Thymus (tissue), 11 donors: ENCODE results near the gene SIDT2. TPM values are rescaled to one million over a fixed set of nuclear protein-coding genes. Genes with fewer than 3 reads are reported as not detected.
A peak's percentile ranks its signal among the peaks of the same experiment; 100 is the strongest.

Experiments
- DNase-seq, 9 donors: peaks; one replicate each; pipeline ENCODE4 v3.0.0-alpha.2; 2013; ENCODE audit warnings: low spot score in 9 of 9, low read depth in 6 of 9, missing footprints in 1 of 9
- H3K27ac ChIP-seq, 2 donors: one replicate each; pipeline ENCODE4 v1.5.1; 2013; ENCODE audit warnings: control low read depth in 1 of 2, low read depth in 1 of 2, low read length in 1 of 2, mild to moderate bottlenecking in 1 of 2, moderate library complexity in 1 of 2
- H3K27me3 ChIP-seq, 2 donors: one replicate each; pipeline ENCODE4 v1.5.1; 2013; ENCODE audit warnings: low read length in 1 of 2; ENCODE audit not compliant: control insufficient read depth in 2 of 2, insufficient read depth in 1 of 2
- H3K36me3 ChIP-seq, 2 donors: one replicate each; pipeline ENCODE4 v1.5.1; 2013; ENCODE audit warnings: low read length in 1 of 2, mild to moderate bottlenecking in 1 of 2, moderate library complexity in 1 of 2; ENCODE audit not compliant: control insufficient read depth in 2 of 2, insufficient read depth in 2 of 2
- H3K4me1 ChIP-seq, 2 donors: one replicate each; pipeline ENCODE4 v1.5.1; 2013; ENCODE audit warnings: low read length in 2 of 2; ENCODE audit not compliant: control insufficient read depth in 2 of 2, insufficient read depth in 2 of 2
- H3K4me3 ChIP-seq, 2 donors: one replicate each; pipeline ENCODE4 v1.5.1; 2013; ENCODE audit warnings: low read length in 2 of 2, control low read depth in 1 of 2, mild to moderate bottlenecking in 1 of 2
- H3K9me3 ChIP-seq, 2 donors: one replicate each; pipeline ENCODE4 v1.5.1; 2013; ENCODE audit warnings: low read length in 1 of 2, mild to moderate bottlenecking in 1 of 2; ENCODE audit not compliant: control insufficient read depth in 2 of 2, insufficient read depth in 1 of 2
- WGBS: extraction: QIAGEN DNeasy Blood & Tissue Kit; methylation state at CpG from one replicate; pipeline ENCODE4 v1.1.7; 2013; 5-methylcytosine and 5-hydroxymethylcytosine counted together
- polyA plus RNA-seq: library from polyadenylated mRNA; stranded (reverse); fragments of 200-250 nt; gene quantifications from one replicate; pipeline ENCODE4 v1.2.3, GENCODE V29; 2013
- total RNA-seq: library from RNA; stranded (reverse); fragments of 120-200 nt; gene quantifications from one replicate; pipeline ENCODE4 v1.2.4, GENCODE V29; 2013
- donor health status: healthy.

SIDT2 gene
- total and polyA plus RNA-seq, 2 donors, result 5.1 to 22.5 TPM

DNA sequence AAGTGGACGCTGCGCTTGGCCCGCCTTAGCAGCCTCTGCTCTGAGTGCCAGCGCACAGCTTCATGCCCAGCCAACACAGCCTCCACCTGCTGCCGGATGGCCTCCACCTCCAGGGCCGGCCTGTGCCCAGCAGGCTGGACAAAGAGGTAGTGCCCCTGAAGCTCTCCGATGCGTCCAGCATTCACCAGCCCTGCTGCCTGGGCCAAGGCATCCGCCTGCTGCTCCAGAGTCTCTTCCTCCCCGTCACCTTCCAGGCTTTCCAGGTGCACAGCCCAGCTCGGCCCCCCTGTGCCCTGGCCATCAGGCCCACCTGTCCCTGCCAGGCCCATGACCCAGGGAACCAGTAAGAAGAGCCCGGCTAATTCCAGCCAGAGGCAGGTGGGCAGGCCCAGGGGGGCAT lies 50.9 kb downstream of the SIDT2 start:
- DNase-seq, result no peak
- no peaks in the 10 kb centered on the region for H3K9me3 ChIP-seq
- no peak overlapping the region for H3K27ac ChIP-seq
- no peaks in the 10 kb centered on the region for H3K27me3 ChIP-seq
- no peak overlapping the region for H3K4me3 ChIP-seq
- over 99% methylated on average over 12 of the region's 12 CpGs for WGBS
- peaks cover 18 to 27% of the 10 kb centered on the region in 2 donors for H3K4me1 ChIP-seq
- H3K36me3 ChIP-seq, result peaks cover 43 to 47% of the 10 kb centered on the region in 2 donors

DNA sequence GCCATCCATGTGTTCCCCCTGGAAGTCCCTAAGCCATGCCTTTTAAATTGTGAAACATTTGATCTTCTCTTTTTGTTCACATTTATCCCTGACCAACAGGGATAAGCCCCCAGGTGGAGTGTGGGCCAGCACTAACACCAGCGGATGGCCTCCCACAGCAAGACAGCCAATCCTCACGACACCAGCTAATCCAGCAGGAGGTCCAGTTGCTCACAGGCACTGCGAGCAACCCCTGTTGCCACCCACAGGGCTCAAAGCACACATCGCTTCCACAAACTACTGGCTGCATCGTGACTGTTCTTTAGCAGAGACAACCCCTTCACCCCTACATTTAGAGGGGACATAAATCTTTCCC lies 51.4 kb downstream of the SIDT2 start:
- Histone ChIP-seq H3K27ac (peak overlapping the region; percentile 75 to 86), H3K4me3 (peak overlapping the region; percentile 85 to 95), H3K4me1 (peaks cover 18 to 27% of the 10 kb centered on the region in 2 donors), H3K36me3 (peaks cover 38 to 45% of the 10 kb centered on the region in 2 donors), H3K9me3 (no peaks in the 10 kb centered on the region), H3K27me3 (no peaks in the 10 kb centered on the region)
- DNase-seq, result no peak
- WGBS, result 93% methylated on average over 5 of the region's 5 CpGs

DNA sequence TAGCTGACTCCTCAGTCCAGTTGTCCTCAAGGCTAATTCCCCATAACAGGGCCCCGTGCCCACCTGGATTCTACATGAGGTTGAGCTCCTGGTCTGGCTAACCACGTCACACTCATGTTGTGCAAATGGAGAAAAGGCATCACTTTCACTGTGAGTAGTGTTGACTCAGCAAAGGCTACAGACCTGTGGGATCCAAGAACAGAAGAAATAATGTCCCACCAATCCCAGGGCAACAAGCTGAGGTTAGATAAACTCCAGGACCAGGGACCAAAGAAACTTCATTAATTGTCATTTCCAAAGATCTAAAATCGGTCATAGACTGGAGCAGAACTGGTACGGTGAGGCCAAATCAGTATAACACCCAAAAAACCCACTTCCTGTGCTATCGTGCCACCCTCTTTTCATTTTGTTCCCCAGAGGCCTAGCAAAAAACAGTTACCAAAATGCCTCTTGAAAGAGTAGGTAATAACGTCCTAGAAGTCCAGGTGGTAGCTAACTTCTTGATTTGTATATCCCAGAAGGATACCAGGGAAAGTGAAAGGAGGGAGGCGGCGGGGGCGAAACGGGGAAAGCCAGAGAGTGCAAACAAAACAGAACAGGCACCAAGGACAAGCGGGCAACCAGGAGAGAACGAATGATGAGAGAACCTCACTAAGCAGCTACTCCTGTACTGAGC lies 51.9 kb downstream of the SIDT2 start:
- Histone ChIP-seq H3K27ac (peak overlapping the region; percentile 75 to 86), H3K4me3 (peak overlapping the region; percentile 85 to 95), H3K27me3 (no peaks in the 10 kb centered on the region), H3K36me3 (peaks cover 35 to 42% of the 10 kb centered on the region in 2 donors), H3K9me3 (no peaks in the 10 kb centered on the region), H3K4me1 (peaks cover 18 to 27% of the 10 kb centered on the region in 2 donors)
- peak in 2 of 9 donors; percentile 47 to 68 for DNase-seq
- 58% methylated on average over 12 of the region's 12 CpGs for WGBS

DNA sequence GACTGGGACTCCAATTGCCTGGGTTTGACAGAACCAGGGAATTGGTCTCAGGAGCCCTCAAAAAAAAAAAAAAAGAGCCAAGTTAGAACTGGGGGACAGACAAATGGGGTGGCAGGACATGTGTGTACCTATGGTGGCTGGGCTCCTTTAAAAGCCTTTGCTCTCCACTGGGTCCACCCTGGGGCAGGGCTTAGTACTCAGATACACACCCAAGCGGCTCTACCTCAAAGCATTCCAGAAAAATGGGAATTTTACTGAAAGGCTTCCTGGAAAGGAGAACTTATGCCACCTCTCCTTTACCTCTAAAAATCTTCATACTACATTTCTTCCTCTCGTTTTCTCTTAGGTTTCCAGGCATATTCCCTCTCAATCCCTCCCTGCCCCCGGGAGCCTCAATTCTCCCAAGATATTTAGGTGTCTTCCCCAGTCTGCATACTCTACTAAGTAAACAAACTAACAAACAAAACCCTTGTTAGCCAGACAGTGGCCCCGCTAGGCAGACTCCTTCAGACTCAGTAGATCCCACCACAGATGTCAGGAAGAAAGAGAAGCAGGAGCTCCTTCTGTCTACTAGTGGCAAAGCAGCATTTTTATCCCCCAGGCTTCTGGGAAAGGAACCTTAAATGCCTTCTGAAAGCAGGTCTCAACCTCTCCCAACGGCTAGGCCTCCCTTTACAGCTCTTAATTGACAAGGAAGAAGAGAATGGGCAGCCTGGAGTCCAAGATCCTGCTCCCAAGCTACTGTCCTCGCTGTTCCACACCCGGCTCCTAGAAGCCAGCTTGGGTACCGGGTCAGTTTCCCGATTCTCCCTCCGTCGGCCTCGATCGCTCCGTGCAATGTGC lies 52.7 kb downstream of the SIDT2 start:
- no peak for DNase-seq
- H3K4me1 ChIP-seq, result peaks cover 18 to 27% of the 10 kb centered on the region in 2 donors
- peak overlapping the region; percentile 85 to 95 for H3K4me3 ChIP-seq
- H3K27ac ChIP-seq, result peak overlapping the region; percentile 75 to 97
- peaks cover 31 to 35% of the 10 kb centered on the region in 2 donors for H3K36me3 ChIP-seq
- no peaks in the 10 kb centered on the region for H3K9me3 ChIP-seq
- 18% methylated on average over 14 of the region's 14 CpGs for WGBS
- H3K27me3 ChIP-seq, result no peaks in the 10 kb centered on the region

DNA sequence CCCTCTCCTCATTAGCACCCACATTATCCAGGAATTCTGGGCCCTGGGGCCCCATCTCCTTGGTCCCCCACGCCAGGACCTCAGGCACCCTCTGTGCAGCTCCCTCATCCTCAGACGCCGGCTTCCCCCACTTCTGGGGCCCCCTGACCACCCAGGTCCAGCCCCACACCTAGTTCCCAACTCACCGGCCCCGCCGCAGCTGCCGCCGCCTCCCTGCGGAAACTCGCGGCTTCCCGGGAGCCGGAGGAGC lies 53.2 kb downstream of the SIDT2 start, which contains the start of gene PCSK7:
PCSK7 (minus strand) TSS at position 232 of the 250 bp plus-strand sequence. CDS start 2,229 bp downstream, outside the sequence.
- H3K4me1 ChIP-seq, result peaks cover 18 to 27% of the 10 kb centered on the region in 2 donors
- no peak for DNase-seq

DNA sequence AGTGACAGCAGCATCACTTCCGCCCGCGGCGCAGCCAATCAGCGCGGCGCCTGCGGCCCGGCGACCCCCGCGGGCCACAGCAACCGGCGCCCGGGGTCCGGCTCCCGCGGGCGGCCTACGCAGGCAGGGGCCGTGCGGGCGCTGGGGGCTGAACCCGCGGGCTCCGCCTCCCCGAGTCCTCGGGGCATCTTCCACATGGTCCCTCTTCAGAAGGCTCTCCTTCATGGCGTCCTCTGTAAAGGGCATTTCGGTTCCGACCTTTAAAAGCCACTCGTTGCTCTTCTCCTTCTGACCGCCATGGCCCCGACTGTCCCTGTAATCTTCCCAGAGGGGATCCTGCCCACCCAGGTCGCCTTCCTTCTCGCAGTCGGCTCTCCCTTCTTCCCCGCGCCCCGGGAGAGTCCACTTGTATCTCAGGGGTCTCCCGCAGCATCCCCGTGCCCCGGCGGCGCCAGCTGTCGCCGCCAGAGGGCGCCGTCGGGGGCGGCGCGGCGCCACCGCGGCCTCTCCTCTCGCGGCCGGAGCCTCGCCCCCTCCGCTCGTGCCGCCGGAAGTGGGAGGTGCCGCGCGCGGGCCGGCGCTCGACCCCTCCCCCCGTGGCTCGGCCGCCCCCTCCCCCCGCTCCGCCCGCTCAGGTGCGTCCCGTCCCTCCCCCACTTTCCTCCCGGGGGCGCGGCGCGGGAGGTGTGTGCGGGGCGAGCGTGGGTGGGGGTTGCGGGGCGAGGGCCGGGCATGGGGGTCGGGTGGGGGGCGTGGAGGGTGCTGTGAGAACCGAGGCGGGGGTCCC lies 53.7 kb downstream of the SIDT2 start, which contains the start of gene RNF214:
RNF214 (plus strand) TSS at position 580 of the 787 bp plus-strand sequence. CDS start 1,602 bp downstream, outside the sequence.
- H3K4me1 ChIP-seq, result peaks cover 18 to 27% of the 10 kb centered on the region in 2 donors
- peak; percentile 57 to 90 (median 78) for DNase-seq
- H3K4me3 ChIP-seq, result peak within 1 kb of the TSS; percentile 85 to 95
- H3K36me3 ChIP-seq, result peaks cover 25 to 27% of the 10 kb centered on the region in 2 donors
- no peaks in the 10 kb centered on the region for H3K27me3 ChIP-seq
- no peaks in the 10 kb centered on the region for H3K9me3 ChIP-seq
- peak within 1 kb of the TSS; percentile 89 to 97 for H3K27ac ChIP-seq
- WGBS, result under 1% methylated on average over 94 of the region's 94 CpGs

More for the DNA sequence above, 53.2 kb downstream of the SIDT2 start, which contains the start of gene PCSK7:
- Histone ChIP-seq H3K4me3 (peak within 1 kb of the TSS; percentile 85 to 95), H3K9me3 (no peaks in the 10 kb centered on the region), H3K27ac (peak within 1 kb of the TSS; percentile 89 to 97), H3K27me3 (no peaks in the 10 kb centered on the region), H3K36me3 (peaks cover 28 to 30% of the 10 kb centered on the region in 2 donors)
- WGBS, result under 1% methylated on average over 13 of the region's 13 CpGs

DNA sequence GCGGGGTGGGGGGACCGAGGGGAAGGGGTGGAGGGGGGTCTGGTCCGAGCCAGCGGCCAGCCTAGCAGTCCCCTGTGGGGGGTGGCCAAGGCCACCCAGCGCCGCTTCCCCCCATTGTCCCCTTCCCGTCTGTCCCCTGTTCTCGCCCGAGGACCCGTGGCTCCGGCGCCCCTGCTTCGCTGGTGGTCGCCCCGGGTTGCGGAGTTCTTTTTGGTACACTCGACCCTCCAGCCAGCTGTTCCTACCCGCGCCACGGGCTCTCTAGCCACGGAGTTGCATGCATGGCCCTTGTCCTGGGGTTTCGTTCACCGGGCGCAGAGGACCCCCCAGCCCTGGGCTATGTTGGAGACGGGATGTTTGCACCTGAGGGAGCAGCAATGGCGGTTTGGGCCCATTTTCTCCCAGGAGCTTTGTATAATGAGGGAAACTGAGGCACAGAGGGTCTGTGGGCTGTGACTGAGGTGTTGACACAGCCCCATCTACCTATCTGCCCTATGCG lies 54.4 kb downstream of the SIDT2 start:
- no peaks in the 10 kb centered on the region for H3K27me3 ChIP-seq
- peaks cover 18 to 27% of the 10 kb centered on the region in 2 donors for H3K4me1 ChIP-seq
- H3K9me3 ChIP-seq, result no peaks in the 10 kb centered on the region
- peak overlapping the region; percentile 69 to 85 for H3K4me3 ChIP-seq
- WGBS, result 3% methylated on average over 25 of the region's 27 CpGs
- peak overlapping the region; percentile 53 to 75 for H3K27ac ChIP-seq
- peaks cover 20% of the 10 kb centered on the region in 2 donors for H3K36me3 ChIP-seq
- DNase-seq, result peak in 1 of 9 donors; percentile 37

DNA sequence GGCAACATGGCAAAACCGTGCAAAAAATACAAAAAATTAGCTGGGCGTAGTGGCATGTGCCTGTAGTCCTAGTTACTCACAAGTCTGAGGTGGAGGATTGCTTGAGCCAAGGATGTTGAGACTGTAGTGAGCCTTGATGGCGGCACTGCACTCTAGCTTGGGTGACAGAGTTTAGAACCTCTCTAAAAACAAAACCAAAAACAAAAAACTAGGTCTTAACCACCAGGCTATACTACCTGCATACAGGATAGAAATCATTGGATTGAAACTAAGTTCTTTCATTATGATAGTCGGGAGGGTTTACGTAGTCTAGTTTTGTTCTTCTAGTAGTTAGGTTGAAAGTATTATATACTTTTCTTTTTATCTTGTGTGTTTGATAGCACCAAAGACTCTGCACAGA lies 59.7 kb downstream of the SIDT2 start:
- Histone ChIP-seq H3K27ac (no peak overlapping the region), H3K27me3 (no peaks in the 10 kb centered on the region), H3K9me3 (no peaks in the 10 kb centered on the region), H3K4me1 (peaks cover 0 to 4% of the 10 kb centered on the region in 2 donors), H3K4me3 (no peak overlapping the region), H3K36me3 (peaks cover 19 to 21% of the 10 kb centered on the region in 2 donors)
- 98% methylated on average over 5 of the region's 5 CpGs for WGBS
- no peak for DNase-seq
